Lower leg skin (tissue), 3 donors: ENCODE results near the gene PRRT4.

Source experiments
- CTCF ChIP-seq, 3 donors: fragments of 450-650 bp; IDR thresholded peaks; one replicate each; pipeline ENCODE4 v1.5.1; 2016; ENCODE audit warnings: antibody characterized with exemption in 3 of 3, mild to moderate bottlenecking in 3 of 3, moderate library complexity in 2 of 3
- POLR2A ChIP-seq, 2 donors: fragments of 450-650 bp; IDR thresholded peaks; one replicate each; pipeline ENCODE4 v1.6.1; 2016 to 2017; ENCODE audit warnings: antibody characterized with exemption in 2 of 2, mild to moderate bottlenecking in 1 of 2, moderate library complexity in 1 of 2

GRCh38 chr7:128335730-128336129 lies 25.8 kb downstream of the PRRT4 start:
- TF ChIP-seq CTCF (IDR thresholded peaks at IDR 0.05) (no peak), POLR2A (IDR thresholded peaks at IDR 0.05) (no peak)
